Activated T-cell treated with anti-CD3 and anti-CD28 coated beads, Interleukin-2, amount 50 U/mL, for 72 hours (primary cell): ENCODE measurements around the gene CALHM4. TPM values are rescaled to one million over a fixed set of nuclear protein-coding genes. Genes with fewer than 3 reads are reported as not detected.

Experiments
- ATAC-seq, 2 donors: fragments of 150-1000 bp; cut with Tn5 transposase; replicated peaks in 1 of 2; 2 replicates each; pipeline ENCODE4 v1.10.0; 2021; ENCODE audit warnings: moderate library complexity in 2 of 2, mild to moderate bottlenecking in 1 of 2
- DNase-seq, 2 donors: peaks; one replicate each; pipeline ENCODE4 v3.0.0; 2021 to 2022; ENCODE audit warnings: mixed read lengths in 1 of 2
- H3K27ac Mint-ChIP-seq: one replicate; pipeline ENCODE4 v1.8.0; 2022; ENCODE audit warnings: mild to moderate bottlenecking, moderate library complexity, mixed read lengths
- H3K27me3 Mint-ChIP-seq: one replicate; pipeline ENCODE4 v1.8.0; 2022; ENCODE audit warnings: low read depth, mixed read lengths
- H3K36me3 Mint-ChIP-seq, 2 donors: one replicate each; pipeline ENCODE4 v1.8.0; 2022; ENCODE audit warnings: mixed read lengths in 2 of 2, mild to moderate bottlenecking in 1 of 2; ENCODE audit not compliant: insufficient read depth in 2 of 2
- H3K4me1 Mint-ChIP-seq: one replicate; pipeline ENCODE4 v1.8.0; 2022; ENCODE audit warnings: low read depth, mixed read lengths
- H3K4me3 Mint-ChIP-seq, 2 donors: one replicate each; pipeline ENCODE4 v1.8.0; 2022; ENCODE audit warnings: mild to moderate bottlenecking in 2 of 2, mixed read lengths in 2 of 2, moderate library complexity in 2 of 2
- H3K9me3 Mint-ChIP-seq, 2 donors: one replicate each; pipeline ENCODE4 v1.8.0; 2022; ENCODE audit warnings: mixed read lengths in 2 of 2
- total RNA-seq, 2 donors: library from RNA; stranded (reverse); gene quantifications; one replicate each; pipeline ENCODE4 v1.2.3, GENCODE V29; 2022

Gene CALHM4
- total RNA-seq, 2 donors from 2014 or later, result not detected

DNA sequence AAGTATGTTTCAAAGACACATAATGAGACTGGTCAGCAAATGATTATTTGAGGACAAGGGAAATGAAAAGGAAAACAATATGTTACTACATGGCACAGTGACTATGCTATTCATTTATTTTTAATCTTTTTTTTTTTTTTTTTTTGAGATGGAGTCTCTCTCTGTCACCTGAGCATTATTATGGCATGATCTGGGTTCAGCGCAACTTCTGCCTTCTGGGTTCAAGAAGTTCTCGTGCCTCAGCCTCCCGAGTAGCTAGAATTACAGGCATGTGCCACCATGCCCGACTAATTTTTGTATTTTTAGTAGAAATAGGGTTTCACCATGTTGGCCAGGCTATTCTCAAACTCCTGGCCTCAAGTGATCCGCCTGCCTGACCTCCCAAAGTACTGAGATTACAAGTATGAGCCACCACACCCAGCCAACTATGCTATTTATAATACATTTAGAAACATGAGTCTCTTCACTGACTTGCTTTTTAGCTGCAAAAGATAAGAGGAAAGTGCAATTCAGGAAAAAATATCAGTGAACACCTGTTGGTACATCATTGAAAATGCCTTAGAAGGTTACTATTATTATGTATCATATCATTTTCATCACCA lies 3.4 kb downstream of the CALHM4 start:
- H3K27ac Mint-ChIP-seq, result no peak overlapping the region
- no peak overlapping the region for H3K4me3 Mint-ChIP-seq
- H3K36me3 Mint-ChIP-seq, result no peaks in the 10 kb centered on the region
- no peaks in the 10 kb centered on the region for H3K9me3 Mint-ChIP-seq
- H3K27me3 Mint-ChIP-seq, result peaks cover 3% of the 10 kb centered on the region
- no peaks in the 10 kb centered on the region for H3K4me1 Mint-ChIP-seq
- DNase-seq (no peak), ATAC-seq (no peak)

DNA sequence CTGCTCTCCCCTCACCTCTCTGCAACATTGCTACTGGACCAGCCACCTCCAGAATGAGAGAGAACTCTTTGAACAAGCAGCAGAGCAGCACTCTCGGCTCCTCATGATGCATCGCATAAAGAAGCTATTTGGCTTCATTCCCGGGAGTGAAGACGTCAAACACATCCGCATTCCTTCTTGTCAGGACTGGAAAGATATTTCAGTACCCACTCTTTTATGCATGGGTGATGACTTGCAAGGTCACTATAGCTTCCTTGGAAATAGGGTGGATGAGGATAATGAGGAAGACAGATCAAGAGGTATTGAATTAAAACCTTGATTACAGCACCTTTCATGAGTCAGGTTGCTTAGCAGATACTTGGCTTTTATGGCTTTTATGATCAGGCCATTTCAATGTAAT lies 4.3 kb downstream of the CALHM4 start:
- H3K36me3 Mint-ChIP-seq, result no peaks in the 10 kb centered on the region
- peaks cover 11% of the 10 kb centered on the region for H3K27me3 Mint-ChIP-seq
- H3K4me3 Mint-ChIP-seq, result no peak overlapping the region
- no peak for ATAC-seq
- H3K9me3 Mint-ChIP-seq, result no peaks in the 10 kb centered on the region
- DNase-seq, result no peak
- H3K27ac Mint-ChIP-seq, result no peak overlapping the region
- H3K4me1 Mint-ChIP-seq, result no peaks in the 10 kb centered on the region

DNA sequence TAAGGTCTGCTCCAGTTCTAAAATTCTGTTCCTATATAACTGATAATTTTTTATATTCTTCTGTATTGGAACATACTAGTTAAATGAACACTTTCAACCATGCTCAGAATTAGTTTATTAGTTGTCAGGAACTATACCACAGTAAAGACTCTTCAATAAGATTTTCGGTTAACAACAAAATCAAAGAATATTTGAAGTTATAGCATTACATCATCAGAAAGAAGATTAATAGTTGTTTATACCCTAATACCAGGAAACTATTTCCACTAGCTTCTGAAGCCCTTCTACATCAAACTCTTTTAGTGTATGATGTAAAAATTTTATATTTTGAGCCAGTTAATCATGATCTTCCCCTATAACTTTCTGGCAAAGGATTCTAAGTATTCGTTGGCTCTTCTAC lies 6.6 kb downstream of the CALHM4 start:
- Mint-ChIP-seq H3K36me3 (no peaks in the 10 kb centered on the region), H3K27me3 (peaks cover 22% of the 10 kb centered on the region), H3K4me1 (no peaks in the 10 kb centered on the region), H3K27ac (no peak overlapping the region), H3K4me3 (no peak overlapping the region), H3K9me3 (no peaks in the 10 kb centered on the region)
- no peak for ATAC-seq
- DNase-seq, result no peak

DNA sequence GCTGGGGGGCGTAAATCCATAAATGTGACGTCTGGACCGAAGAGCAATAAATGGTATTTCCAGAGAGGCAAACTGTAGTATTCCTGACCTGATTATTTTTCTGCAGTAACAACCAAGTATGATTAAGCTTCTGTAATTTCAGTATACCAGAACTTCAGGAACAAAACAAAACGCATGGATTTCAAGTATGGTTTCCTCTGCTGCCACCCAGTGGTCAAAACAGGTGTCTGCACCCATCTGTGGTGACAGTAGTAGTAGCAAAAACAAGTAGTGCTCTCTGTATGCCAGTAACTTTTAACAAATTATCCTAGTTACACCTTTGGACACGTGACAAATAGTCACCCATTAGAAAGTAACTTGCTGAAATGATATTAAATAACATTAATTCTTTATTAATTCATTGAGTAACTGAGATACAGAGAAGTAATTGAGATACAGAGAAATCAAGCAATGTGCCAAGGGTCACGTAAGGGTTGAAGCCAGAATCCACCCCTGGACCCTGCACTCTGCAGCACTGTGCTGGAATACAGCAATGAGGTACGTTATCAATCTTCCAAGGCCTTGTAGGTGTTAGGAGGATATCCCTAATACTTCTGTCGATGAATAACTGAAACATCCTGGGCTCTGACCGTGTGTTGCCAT lies 7.9 kb downstream of the CALHM4 start:
- H3K36me3 Mint-ChIP-seq, result no peaks in the 10 kb centered on the region
- no peak overlapping the region for H3K4me3 Mint-ChIP-seq
- H3K27ac Mint-ChIP-seq, result no peak overlapping the region
- DNase-seq (peak; percentile 64 to 66), ATAC-seq (peak; percentile 63 to 65)
- H3K27me3 Mint-ChIP-seq, result peaks cover 22% of the 10 kb centered on the region
- H3K4me1 Mint-ChIP-seq, result no peaks in the 10 kb centered on the region
- H3K9me3 Mint-ChIP-seq, result no peaks in the 10 kb centered on the region

DNA sequence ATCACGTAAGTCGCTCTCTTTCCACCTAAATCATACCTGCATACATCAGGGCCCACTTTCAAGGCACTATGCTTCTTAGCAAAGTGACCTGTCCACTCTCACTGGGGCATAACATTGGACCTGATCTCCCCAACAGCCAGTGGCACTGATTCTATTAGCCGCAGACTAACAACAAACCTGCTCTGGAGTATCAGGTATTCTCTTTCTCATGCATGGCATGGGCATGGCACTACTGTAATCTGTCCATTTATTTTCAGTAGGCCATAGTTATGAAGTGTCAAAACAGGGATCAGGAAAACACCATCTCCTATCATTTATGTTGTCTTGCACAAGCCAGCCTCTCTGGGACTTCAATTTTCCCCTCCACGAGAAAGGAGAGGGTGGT lies 8.5 kb downstream of the CALHM4 start:
- H3K9me3 Mint-ChIP-seq, result no peaks in the 10 kb centered on the region
- H3K27me3 Mint-ChIP-seq, result peaks cover 22% of the 10 kb centered on the region
- no peak overlapping the region for H3K27ac Mint-ChIP-seq
- no peaks in the 10 kb centered on the region for H3K36me3 Mint-ChIP-seq
- H3K4me1 Mint-ChIP-seq, result no peaks in the 10 kb centered on the region
- ATAC-seq (no peak), DNase-seq (no peak)
- no peak overlapping the region for H3K4me3 Mint-ChIP-seq

DNA sequence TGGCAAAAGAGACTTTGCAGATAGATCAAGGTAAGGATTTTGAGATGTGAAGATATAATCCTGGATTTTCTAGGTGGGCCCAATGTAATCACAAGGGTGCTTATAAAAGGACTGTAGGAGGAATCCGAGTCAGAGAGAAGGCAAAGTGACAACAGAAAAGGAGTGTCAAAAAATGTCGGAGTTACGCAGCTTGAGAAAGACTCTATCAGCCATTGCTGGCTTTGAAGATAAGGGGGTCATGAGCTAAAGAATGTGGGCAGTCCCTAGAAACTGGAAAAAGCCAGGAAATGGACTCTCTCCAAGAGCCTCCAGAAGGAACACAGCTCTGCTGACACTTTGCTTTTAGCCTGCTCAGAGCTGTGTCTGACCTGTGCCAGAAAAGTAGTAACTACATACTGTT lies 9.1 kb downstream of the CALHM4 start:
- ATAC-seq (no peak), DNase-seq (no peak)
- Mint-ChIP-seq H3K36me3 (no peaks in the 10 kb centered on the region), H3K4me3 (no peak overlapping the region), H3K4me1 (no peaks in the 10 kb centered on the region), H3K9me3 (no peaks in the 10 kb centered on the region), H3K27me3 (peaks cover 22% of the 10 kb centered on the region), H3K27ac (no peak overlapping the region)

DNA sequence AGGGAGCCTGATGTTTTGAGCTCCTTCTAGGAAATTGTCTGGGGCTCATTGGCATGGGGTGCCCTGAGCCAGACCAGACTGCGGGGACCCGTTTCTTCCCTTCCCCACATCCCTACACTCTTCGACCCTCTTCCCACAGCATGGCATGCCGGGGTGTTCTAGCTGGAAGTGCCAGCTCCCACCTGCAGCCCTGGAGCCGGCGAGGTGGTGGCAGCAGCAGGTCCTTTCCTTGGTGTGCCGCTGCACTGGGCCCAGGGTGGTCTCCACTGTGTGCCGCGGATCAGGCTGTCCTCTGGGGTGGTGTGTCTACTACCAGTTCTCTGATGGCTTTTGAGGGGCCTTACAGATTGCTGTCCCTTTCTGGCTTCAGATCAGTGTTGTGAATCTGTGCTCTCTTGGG lies 10.3 kb downstream of the CALHM4 start:
- ATAC-seq (no peak), DNase-seq (no peak)
- H3K36me3 Mint-ChIP-seq, result no peaks in the 10 kb centered on the region
- H3K27me3 Mint-ChIP-seq, result peaks cover 22% of the 10 kb centered on the region
- H3K4me1 Mint-ChIP-seq, result peaks cover 3% of the 10 kb centered on the region
- H3K9me3 Mint-ChIP-seq, result no peaks in the 10 kb centered on the region
- no peak overlapping the region for H3K27ac Mint-ChIP-seq
- peak overlapping the region in 1 of 2 donors; percentile 65 for H3K4me3 Mint-ChIP-seq

DNA sequence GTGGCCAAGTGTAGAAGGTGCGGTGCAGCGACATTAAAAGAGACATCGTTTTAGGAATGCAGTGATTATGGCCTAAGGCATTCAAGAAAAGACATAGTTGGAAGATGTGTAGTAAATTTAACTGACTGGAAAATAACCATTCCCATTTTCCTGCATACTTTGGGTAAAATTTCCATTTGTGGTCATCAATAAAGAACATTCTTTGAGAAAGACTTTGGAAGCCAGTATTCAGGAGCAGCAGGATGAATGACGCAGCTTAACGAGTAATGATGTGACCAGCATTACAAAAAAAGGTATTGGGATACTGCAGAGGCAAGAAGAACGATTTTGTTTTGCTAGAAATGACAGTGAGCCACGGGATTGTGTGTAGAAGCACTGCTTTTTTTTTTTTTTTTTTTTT lies 10.8 kb downstream of the CALHM4 start:
- no peak for ATAC-seq
- Mint-ChIP-seq H3K4me3 (peak overlapping the region; percentile 61 to 65), H3K4me1 (peaks cover 8% of the 10 kb centered on the region), H3K27me3 (peaks cover 22% of the 10 kb centered on the region), H3K36me3 (no peaks in the 10 kb centered on the region), H3K9me3 (no peaks in the 10 kb centered on the region), H3K27ac (no peak overlapping the region)
- no peak for DNase-seq

DNA sequence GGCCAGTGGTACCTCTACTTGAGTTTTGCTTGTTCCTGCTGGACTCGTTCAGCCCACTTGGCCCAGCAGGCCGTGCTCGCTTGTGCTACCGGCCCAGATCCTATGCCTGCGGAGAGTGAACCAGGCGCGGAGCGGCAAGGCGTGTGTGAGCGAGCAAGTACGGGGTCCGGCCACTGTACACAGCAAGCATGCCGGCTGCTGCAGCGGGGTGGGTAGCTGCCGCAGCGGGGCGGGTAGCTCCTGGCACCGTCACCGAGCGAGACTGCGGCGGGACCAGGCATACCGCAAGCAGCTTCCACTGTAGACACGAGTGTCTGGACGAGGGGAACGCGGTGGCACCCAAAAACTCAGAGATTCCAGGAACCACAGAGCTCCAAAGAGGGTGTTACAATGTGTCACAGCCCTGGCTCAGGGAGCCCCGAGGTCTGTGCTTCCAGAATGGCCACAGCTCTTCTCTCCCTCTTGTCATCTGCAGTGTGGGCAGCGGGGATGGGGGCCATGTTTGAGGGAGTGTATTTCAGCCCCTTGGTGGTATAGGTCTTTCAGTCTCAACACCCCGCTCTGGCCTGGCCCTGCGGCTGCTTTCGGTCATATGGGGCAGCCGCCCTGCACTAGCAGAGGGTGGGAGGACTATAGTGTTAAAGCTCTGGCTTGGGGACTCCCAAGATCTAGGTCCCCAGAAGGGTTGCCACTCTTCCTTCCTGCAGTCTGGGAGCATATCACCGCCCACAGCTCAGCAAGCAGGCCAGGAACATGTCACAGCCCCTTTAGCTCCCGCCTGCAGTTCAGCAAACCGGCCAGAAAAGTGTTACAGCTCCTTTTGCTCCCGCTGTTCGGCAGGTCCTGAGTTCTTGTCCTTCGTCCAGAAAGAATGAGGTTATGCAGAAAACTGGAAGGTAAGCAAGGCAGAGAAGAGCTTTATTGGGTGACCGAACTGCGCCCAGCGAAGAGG lies 11.6 kb downstream of the CALHM4 start:
- DNase-seq (peak; percentile 18 to 35), ATAC-seq (peak; percentile 73 to 76)
- Mint-ChIP-seq H3K36me3 (no peaks in the 10 kb centered on the region), H3K27ac (no peak overlapping the region), H3K27me3 (peaks cover 22% of the 10 kb centered on the region), H3K9me3 (no peaks in the 10 kb centered on the region), H3K4me1 (peaks cover 16% of the 10 kb centered on the region), H3K4me3 (peak overlapping the region; percentile 61 to 65)

DNA sequence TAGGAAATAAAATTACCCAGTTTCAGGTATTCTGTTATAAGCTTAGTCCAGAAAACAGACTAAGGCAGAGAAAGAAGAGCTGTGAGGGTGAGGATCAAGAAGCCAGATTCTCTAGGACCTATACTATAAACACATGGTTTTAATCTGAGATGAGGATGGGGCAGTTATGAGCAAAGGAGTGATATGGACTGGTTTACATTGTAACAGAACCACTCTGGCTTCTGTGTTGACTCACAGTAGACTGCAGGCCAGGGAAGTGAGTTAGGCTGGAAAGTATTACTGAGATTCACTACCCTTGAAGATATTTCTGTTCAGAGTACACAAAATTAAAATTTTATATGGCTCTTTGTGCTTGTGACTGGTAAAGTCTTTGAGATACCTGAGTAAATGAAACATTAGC lies 14.6 kb downstream of the CALHM4 start:
- H3K4me3 Mint-ChIP-seq, result no peak overlapping the region
- H3K9me3 Mint-ChIP-seq, result no peaks in the 10 kb centered on the region
- no peak overlapping the region for H3K27ac Mint-ChIP-seq
- peaks cover 31% of the 10 kb centered on the region for H3K4me1 Mint-ChIP-seq
- peaks cover 11% of the 10 kb centered on the region for H3K27me3 Mint-ChIP-seq
- H3K36me3 Mint-ChIP-seq, result peaks cover 0 to 3% of the 10 kb centered on the region in 2 donors
- no peak for ATAC-seq
- DNase-seq, result no peak

DNA sequence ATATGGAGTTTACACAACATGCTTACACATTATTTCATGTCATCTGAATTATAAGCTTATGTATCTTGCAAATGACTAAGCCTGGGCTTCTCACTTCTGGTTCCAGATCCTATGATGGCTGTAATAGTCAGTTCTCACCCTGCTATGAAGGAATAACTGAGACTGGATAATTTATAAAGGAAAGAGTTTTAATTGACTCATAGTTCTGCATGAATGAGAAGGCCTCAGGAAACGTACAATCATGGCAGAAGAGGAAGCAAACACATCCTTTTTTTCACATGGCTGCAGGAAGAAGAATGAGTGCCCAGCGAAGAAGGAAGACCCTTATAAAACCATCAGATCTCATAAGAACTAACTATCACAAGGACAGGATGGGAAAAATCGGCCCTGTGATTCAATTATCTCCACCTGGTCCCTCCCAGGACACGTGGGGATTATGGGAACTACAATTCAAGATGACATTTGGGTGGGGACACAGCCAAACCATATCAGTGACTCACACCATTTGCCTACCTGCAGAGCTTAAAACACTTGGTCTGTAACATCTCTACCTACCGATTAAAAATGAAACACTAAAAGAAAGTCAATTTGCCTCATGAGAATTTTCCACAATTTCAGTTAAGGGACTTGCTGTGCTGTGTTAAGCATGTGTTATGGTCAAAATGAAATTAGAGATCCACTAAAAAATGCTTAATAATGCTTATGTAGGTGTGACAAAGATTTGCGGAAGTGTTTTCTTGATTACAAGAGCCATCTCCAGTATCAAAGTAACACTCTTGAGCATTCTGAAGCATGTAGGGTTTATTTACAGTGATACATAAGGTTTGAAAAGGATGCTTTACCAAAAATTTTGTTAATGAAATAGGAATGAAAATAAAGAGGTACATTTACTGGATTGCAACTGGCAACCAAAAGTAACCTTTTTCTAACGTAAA lies 15.5 kb downstream of the CALHM4 start:
- H3K27me3 Mint-ChIP-seq, result peaks cover 4% of the 10 kb centered on the region
- peak overlapping the region; percentile 11 to 49 for H3K4me3 Mint-ChIP-seq
- peak overlapping the region; percentile 52 for H3K27ac Mint-ChIP-seq
- ATAC-seq (no peak), DNase-seq (no peak)
- no peaks in the 10 kb centered on the region for H3K9me3 Mint-ChIP-seq
- peaks cover 0 to 7% of the 10 kb centered on the region in 2 donors for H3K36me3 Mint-ChIP-seq
- peaks cover 39% of the 10 kb centered on the region for H3K4me1 Mint-ChIP-seq

DNA sequence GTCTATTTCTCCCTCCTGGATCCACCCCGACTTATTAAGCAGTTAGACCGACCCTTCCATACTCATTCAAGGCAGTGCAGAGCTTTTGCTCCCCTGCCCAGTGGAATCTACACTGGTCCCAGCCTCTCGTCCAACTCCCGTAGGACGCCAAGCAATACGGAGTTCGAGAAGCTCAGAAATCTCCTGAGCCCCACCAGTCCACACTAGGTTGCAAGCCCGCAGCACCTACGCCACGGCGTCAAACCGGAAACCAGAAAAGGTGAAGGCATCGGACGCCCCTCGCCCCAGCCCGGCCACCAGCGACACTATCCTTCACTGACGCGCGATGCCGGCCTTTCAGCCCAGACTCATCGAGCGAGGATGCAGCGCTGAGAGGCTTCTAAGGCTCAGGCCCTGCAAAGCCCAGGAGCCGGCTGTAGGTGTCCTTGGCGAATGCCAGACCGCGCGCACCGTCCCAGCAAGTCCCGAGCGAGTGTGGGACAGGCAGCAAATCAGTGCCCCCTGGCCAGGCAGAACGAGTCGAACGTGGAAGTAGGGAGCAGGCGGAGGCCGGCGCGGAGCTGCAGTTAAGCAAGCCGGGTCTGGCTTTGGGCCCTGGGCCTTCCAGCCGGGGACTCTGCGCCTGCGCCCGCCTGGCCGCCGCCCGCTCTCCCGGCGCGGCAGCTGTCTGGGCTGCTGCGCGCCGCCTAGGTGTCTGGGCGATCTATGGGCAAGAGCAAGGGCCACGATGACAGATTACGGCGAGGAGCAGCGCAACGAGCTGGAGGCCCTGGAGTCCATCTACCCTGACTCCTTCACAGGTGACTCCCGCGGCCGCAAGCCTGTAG lies 17.5 kb downstream of the CALHM4 start, which contains the start of gene RWDD1:
RWDD1 (plus strand) TSS at position 649 of the 827 bp plus-strand sequence; CDS start at position 728, 79 bp downstream.
- DNase-seq (peak; percentile 97 to 99), ATAC-seq (peak; percentile 95 to 97)
- Mint-ChIP-seq H3K4me3 (peak within 1 kb of the TSS; percentile 100), H3K27me3 (no peaks in the 10 kb centered on the region), H3K36me3 (peaks cover 0 to 12% of the 10 kb centered on the region in 2 donors), H3K4me1 (peaks cover 43% of the 10 kb centered on the region), H3K9me3 (no peaks in the 10 kb centered on the region), H3K27ac (peak within 1 kb of the TSS; percentile 100)
